Uterus (tissue), 4 donors: ENCODE measurements around the gene ABCC12. TPM values are rescaled to one million over a fixed set of nuclear protein-coding genes. Genes with fewer than 3 reads are reported as not detected.
"Not testable (repeated sequence)": the region's sequence is repeated elsewhere in the genome, so short reads cannot be mapped to it uniquely, and the experiment has no call there.

Experiments used
- DNase-seq, 2 donors: peaks; one replicate each; pipeline ENCODE4 v3.0.0-alpha.2; 2019 to 2020
- H3K27ac ChIP-seq, 2 donors: fragments of 200-600 bp; sonication (generic); 1 replicate in 1 of 2; 2 replicates in 1 of 2; pipeline ENCODE4 v1.5.1; 2016 to 2018
- H3K27me3 ChIP-seq, 2 donors: fragments of 200-600 bp; sonication (generic); one replicate each; pipeline ENCODE4 v1.5.1; 2018 to 2019; ENCODE audit warnings: control low read depth in 1 of 2
- H3K36me3 ChIP-seq, 2 donors: fragments of 200-600 bp; sonication (generic); one replicate each; pipeline ENCODE4 v1.5.1; 2019; ENCODE audit warnings: control low read depth in 1 of 2
- H3K4me1 ChIP-seq, 2 donors: fragments of 200-600 bp; sonication (generic); one replicate each; pipeline ENCODE4 v1.5.1; 2018 to 2019; ENCODE audit warnings: control low read depth in 1 of 2
- H3K4me3 ChIP-seq, 2 donors: fragments of 200-600 bp; sonication (generic); 1 replicate in 1 of 2; 2 replicates in 1 of 2; pipeline ENCODE4 v1.5.1; 2018 to 2019; ENCODE audit warnings: mild to moderate bottlenecking in 1 of 2
- H3K9me3 ChIP-seq, 2 donors: fragments of 200-600 bp; sonication (generic); one replicate each; pipeline ENCODE4 v1.5.1; 2019; ENCODE audit warnings: control low read depth in 1 of 2
- CTCF ChIP-seq, 4 experiments: fragments of 200-600 bp in 2 of 4; fragments of 450-650 bp in 2 of 4; sonication (generic) in 2 of 4; IDR thresholded peaks; one replicate each; pipeline ENCODE4 v1.5.1; 2016 to 2019; ENCODE audit warnings: antibody characterized with exemption in 4 of 4, mild to moderate bottlenecking in 2 of 4, moderate library complexity in 1 of 4
- POLR2A ChIP-seq, 2 donors: fragments of 450-650 bp; IDR thresholded peaks; one replicate each; pipeline ENCODE4 v1.6.1; 2016; ENCODE audit warnings: antibody characterized with exemption in 2 of 2, mild to moderate bottlenecking in 1 of 2, moderate library complexity in 1 of 2
- intact Hi-C: fragments of 100-400 bp; cut with DNase I; formaldehyde crosslinking; loops from one replicate; pipeline ENCODE4 v1.15.1; 2023; ENCODE audit warnings: low total_unique reads
- total RNA-seq, 4 donors: library from RNA; depleted of rRNA in 3 of 4; stranded (reverse); fragments of >200 nt in 3 of 4; gene quantifications; one replicate each; pipeline versions ENCODE4 v1.1.0 to v1.2.4, GENCODE V29; 2014 to 2023
- donor health status: DM: yes; HTN: yes; CAD: no.

The ABCC12 gene
- total RNA-seq, 4 donors from 2014 or later, result not detected

GRCh38 chr16:48173889-48174288, 18.1 kb upstream of the ABCC12 start:
- no peaks in the 10 kb centered on the region for H3K9me3 ChIP-seq
- no peaks in the 10 kb centered on the region for H3K4me1 ChIP-seq
- no peaks in the 10 kb centered on the region for H3K36me3 ChIP-seq
- no peak overlapping the region for H3K4me3 ChIP-seq
- no peaks in the 10 kb centered on the region for H3K27me3 ChIP-seq
- TF ChIP-seq CTCF (IDR thresholded peaks at IDR 0.05) (no peak), POLR2A (IDR thresholded peaks at IDR 0.05) (no peak)
- DNase-seq, result no peak
- H3K27ac ChIP-seq, result no peak overlapping the region
- intact Hi-C loops, result no loop called here

- Histone ChIP-seq H3K27ac (no peak overlapping the region), H3K9me3 (no peaks in the 10 kb centered on the region), H3K4me1 (no peaks in the 10 kb centered on the region), H3K27me3 (no peaks in the 10 kb centered on the region), H3K4me3 (no peak overlapping the region), H3K36me3 (no peaks in the 10 kb centered on the region)
- intact Hi-C loops, result no loop called here
- no peak for DNase-seq
- TF ChIP-seq CTCF (IDR thresholded peaks at IDR 0.05), result no peak
- no peak for TF ChIP-seq POLR2A (IDR thresholded peaks at IDR 0.05)
These were observed 16.9 kb upstream of the ABCC12 start for GRCh38 chr16:48172682-48173081.

DNA sequence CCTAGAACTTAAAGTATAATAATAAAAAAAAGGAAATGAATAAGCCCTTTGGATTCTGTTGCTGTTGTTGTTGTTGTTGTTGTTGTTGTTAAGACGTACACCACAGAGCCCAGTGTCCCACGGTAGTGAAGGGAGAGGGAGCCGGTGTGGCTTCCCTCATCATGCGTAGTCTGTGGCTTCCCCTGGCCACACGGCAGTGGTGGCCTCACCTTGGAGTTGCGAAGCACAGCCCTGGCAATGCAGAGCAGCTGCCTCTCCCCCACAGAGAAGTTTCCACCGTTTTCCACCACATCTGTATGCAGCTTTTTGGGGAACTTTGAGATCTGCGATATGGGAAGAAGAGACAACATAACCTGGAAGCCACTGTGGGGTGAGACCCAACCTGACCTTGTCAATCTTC, 14.1 kb upstream of the ABCC12 start:
- TF ChIP-seq POLR2A (IDR thresholded peaks at IDR 0.05) (no peak), CTCF (IDR thresholded peaks at IDR 0.05) (no peak)
- Histone ChIP-seq H3K36me3 (no peaks in the 10 kb centered on the region), H3K9me3 (no peaks in the 10 kb centered on the region), H3K4me3 (no peak overlapping the region), H3K27ac (no peak overlapping the region), H3K4me1 (no peaks in the 10 kb centered on the region), H3K27me3 (no peaks in the 10 kb centered on the region)
- intact Hi-C loops, result no loop called here
- no peak for DNase-seq

DNA sequence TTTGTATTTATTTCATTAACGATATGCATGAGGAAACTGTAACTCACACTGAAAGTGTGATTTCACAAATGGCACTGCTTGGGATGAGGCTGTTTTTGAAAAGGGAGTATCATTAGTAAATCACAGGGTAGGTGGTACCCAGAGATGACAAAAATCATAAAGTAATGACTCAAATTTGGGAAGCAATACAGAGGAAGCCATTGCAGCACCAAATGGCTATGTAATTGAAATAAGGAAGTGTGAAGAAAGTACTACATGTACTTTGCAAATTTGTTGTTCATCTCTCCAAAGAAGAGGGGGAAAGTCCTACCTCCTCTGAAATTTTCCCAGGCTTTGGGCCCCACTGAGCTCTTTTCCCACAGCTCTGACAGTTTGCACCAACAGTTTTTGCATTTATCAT, 12.3 kb upstream of the ABCC12 start:
- Histone ChIP-seq H3K36me3 (no peaks in the 10 kb centered on the region), H3K27ac (no peak overlapping the region), H3K9me3 (no peaks in the 10 kb centered on the region), H3K27me3 (no peaks in the 10 kb centered on the region), H3K4me3 (no peak overlapping the region), H3K4me1 (no peaks in the 10 kb centered on the region)
- no peak for DNase-seq
- intact Hi-C loops, result no loop called here
- TF ChIP-seq POLR2A (IDR thresholded peaks at IDR 0.05), result no peak
- no peak for TF ChIP-seq CTCF (IDR thresholded peaks at IDR 0.05)

DNA sequence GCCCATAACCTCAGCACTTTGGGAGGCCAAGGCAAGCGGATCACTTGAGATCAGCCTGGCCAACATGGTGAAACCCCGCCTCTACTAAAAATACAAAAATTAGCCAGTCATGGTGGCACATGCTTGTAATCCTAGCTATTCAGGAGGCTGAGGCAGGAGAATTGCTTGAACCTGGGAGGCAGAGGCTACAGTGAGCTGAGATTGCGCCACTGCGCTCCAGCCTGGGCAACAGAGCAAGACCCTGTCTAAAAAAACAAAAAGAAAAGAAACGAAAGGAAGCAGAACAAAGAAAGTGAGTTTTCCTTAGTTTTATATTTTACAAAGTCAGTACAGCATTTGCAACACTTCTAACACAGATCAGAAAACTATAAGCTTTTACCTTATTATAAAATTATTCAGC, 10.8 kb upstream of the ABCC12 start:
- intact Hi-C loops, H3K27me3 ChIP-seq, H3K27ac ChIP-seq, H3K36me3 ChIP-seq, H3K4me3 ChIP-seq, H3K9me3 ChIP-seq, DNase-seq, H3K4me1 ChIP-seq: not testable (repeated sequence)

GRCh38 chr16:48165961-48166578, 10.3 kb upstream of the ABCC12 start:
- H3K4me3 ChIP-seq, result no peak overlapping the region
- no peak for DNase-seq
- intact Hi-C loops, result no loop called here

More at GRCh38 chr16:48165961-48166578, 10.3 kb upstream of the ABCC12 start:
- no peak overlapping the region for H3K27ac ChIP-seq
- no peaks in the 10 kb centered on the region for H3K9me3 ChIP-seq
- no peaks in the 10 kb centered on the region for H3K4me1 ChIP-seq
- H3K27me3 ChIP-seq, result no peaks in the 10 kb centered on the region
- no peaks in the 10 kb centered on the region for H3K36me3 ChIP-seq
- TF ChIP-seq POLR2A (IDR thresholded peaks at IDR 0.05) (no peak), CTCF (IDR thresholded peaks at IDR 0.05) (no peak)
